HL-60 (cell line): ENCODE results near the gene UBE2L5.

Experiments
- POLR2AphosphoS5 ChIP-seq: IDR thresholded peaks from 2 replicates; pipeline ENCODE4 v1.6.1; 2012; ENCODE audit warnings: low read depth
- TF ChIP-seq, protein P1 (sequence below): IDR thresholded peaks from 2 replicates; pipeline ENCODE4 v1.6.1; 2012; ENCODE audit warnings: low read depth; ENCODE audit not compliant: insufficient replicate concordance
- TF ChIP-seq, protein P2 (sequence below): IDR thresholded peaks from one replicate; pipeline ENCODE4 v1.5.1; 2011; ENCODE audit warnings: low read length, control low read depth, inconsistent platforms; ENCODE audit not compliant: insufficient read depth

DNA sequence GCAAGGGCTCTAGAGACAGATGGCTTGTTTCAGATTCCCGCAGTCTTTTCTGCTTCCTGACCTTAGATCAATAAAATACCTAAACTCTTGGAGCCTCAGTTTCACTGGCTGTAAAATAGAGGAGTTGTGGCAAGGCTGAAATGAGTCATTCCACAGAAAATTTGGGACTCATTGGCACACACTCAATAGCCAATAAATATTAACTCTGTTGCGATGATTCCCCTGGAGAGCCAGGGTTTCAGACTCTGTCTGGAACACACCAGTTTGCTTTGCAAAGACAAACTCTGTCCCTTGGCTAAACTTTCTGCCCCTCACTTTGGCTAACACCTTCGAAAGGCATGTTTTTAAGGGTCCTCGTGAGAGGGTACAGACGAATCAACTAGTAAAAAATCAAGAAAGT lies 18.1 kb upstream of the UBE2L5 start:
- TF ChIP-seq, protein P1, sequence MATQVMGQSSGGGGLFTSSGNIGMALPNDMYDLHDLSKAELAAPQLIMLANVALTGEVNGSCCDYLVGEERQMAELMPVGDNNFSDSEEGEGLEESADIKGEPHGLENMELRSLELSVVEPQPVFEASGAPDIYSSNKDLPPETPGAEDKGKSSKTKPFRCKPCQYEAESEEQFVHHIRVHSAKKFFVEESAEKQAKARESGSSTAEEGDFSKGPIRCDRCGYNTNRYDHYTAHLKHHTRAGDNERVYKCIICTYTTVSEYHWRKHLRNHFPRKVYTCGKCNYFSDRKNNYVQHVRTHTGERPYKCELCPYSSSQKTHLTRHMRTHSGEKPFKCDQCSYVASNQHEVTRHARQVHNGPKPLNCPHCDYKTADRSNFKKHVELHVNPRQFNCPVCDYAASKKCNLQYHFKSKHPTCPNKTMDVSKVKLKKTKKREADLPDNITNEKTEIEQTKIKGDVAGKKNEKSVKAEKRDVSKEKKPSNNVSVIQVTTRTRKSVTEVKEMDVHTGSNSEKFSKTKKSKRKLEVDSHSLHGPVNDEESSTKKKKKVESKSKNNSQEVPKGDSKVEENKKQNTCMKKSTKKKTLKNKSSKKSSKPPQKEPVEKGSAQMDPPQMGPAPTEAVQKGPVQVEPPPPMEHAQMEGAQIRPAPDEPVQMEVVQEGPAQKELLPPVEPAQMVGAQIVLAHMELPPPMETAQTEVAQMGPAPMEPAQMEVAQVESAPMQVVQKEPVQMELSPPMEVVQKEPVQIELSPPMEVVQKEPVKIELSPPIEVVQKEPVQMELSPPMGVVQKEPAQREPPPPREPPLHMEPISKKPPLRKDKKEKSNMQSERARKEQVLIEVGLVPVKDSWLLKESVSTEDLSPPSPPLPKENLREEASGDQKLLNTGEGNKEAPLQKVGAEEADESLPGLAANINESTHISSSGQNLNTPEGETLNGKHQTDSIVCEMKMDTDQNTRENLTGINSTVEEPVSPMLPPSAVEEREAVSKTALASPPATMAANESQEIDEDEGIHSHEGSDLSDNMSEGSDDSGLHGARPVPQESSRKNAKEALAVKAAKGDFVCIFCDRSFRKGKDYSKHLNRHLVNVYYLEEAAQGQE, result no peak
- TF ChIP-seq, protein P2, sequence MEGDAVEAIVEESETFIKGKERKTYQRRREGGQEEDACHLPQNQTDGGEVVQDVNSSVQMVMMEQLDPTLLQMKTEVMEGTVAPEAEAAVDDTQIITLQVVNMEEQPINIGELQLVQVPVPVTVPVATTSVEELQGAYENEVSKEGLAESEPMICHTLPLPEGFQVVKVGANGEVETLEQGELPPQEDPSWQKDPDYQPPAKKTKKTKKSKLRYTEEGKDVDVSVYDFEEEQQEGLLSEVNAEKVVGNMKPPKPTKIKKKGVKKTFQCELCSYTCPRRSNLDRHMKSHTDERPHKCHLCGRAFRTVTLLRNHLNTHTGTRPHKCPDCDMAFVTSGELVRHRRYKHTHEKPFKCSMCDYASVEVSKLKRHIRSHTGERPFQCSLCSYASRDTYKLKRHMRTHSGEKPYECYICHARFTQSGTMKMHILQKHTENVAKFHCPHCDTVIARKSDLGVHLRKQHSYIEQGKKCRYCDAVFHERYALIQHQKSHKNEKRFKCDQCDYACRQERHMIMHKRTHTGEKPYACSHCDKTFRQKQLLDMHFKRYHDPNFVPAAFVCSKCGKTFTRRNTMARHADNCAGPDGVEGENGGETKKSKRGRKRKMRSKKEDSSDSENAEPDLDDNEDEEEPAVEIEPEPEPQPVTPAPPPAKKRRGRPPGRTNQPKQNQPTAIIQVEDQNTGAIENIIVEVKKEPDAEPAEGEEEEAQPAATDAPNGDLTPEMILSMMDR, result no peak
- no peak for TF ChIP-seq POLR2AphosphoS5
